DLD1 (cell line): ENCODE measurements around the gene DDTL.
"Not testable (repeated sequence)": the region's sequence is repeated elsewhere in the genome, so short reads cannot be mapped to it uniquely, and the experiment has no call there.

Experiments used
- in situ Hi-C: cut with HindIII; loops from 2 replicates; pipeline ENCODE4 v1.10.0; 2017; ENCODE audit warnings: low sequenced_read_pairs

The DDTL gene

GRCh38 chr22:23966568-23966967, at the start of gene DDTL:
DDTL (plus strand) TSS chr22:23966888; CDS start chr22:23966915, 27 bp downstream.
- in situ Hi-C loops: not testable (repeated sequence)

- in situ Hi-C loops: not testable (repeated sequence)
These were observed 46.4 kb upstream of the DDTL start for GRCh38 chr22:23920267-23920611.

GRCh38 chr22:23921586-23922201, 45.0 kb upstream of the DDTL start:
- in situ Hi-C loops: not testable (repeated sequence)

GRCh38 chr22:23922921-23923320, 43.8 kb upstream of the DDTL start:
- in situ Hi-C loops: no loop called here

DNA sequence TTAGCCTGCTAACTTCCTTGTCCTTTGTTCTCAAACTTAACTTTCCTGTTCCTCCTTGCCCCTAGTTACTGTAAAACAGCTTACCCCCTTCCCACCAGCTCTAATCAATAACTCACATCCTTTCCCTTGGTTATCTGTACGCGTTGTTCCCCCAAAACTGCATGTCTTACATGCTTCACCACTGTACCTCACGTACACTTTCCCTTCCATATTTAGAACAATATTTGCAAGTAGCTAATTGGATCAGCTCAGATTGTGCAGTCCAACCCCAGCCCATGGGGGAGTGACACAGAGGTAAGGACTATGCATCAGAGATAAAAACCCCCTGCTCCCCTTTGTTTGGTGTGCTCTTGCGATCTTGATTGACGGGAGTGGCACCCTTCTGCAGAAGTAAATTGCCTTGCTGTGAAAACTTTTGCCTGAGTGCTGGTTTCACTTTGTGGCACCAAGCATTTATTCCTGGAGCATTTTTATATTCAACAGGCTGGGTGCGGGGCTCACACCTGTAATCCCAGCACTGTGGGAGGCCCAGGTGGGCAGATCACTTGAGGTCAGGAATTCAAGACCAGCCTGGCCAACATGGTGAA, 41.6 kb upstream of the DDTL start:
- in situ Hi-C loops: no loop called here

- in situ Hi-C loops: no loop called here
These were observed 40.1 kb upstream of the DDTL start for GRCh38 chr22:23926561-23926960.

- in situ Hi-C loops: no loop called here
These were observed 28.2 kb upstream of the DDTL start for GRCh38 chr22:23938328-23939016.

GRCh38 chr22:23939017-23939357, 27.7 kb upstream of the DDTL start:
- in situ Hi-C loops: no loop called here

GRCh38 chr22:23940166-23940565, 26.5 kb upstream of the DDTL start:
- in situ Hi-C loops: not testable (repeated sequence)

DNA sequence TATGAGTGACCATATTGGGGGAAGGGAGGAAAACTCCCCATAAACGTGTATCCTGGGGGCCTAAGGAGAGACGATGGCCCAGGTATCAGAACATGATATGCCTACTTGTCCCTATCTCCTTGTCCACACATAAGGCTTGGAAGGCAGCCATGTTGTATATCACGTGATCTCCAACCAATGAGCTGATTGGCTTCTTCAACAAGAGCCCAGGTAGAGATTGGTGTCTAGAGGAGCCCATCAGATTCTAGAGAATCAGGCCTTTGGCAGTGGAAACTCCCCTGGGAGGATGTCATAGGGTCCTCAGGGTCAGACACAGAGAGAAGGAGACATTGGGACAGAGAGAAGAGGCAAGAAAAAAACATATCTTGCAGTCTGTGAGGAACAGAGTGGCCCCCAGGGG, 19.3 kb upstream of the DDTL start:
- in situ Hi-C loops: not testable (repeated sequence)

DNA sequence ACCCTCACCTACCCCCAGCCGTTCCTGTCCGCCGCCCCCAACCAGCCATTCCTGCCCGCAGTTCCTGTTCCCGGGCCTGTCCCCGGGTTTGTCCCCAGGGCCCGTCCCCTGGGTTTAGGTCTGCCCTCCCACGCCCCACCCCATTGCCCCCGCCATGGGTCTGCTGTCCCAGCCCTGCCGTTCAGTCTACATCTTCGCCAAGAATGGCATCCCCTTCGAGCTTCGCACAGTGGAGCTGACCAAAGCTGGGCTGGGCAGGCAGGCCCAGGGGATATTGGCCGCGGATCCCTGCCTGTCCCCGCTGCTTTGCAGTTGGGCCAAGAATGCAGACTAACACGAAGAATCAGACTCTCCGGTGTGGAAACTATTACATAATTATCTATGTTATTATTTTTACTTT, 16.9 kb upstream of the DDTL start:
- in situ Hi-C loops: not testable (repeated sequence)

DNA sequence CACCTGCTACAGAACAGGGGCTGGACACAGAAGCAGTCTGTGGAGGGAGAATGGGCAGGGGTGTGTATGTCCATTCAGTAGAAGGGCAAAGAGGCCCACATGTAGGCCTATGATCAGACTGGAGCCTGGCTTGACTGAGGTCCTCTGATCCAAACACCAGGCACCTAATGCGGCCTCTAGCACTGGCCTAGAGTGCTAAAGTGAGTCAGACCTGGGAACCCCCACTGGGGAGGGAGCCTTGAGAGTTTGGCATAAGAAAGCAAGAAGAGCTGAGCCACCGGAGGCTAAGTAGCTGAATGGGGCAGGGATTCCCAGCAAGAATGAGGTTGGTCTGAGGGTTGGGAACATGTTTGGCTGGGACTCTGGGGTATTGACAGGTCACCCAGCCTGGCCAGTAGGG, 15.3 kb upstream of the DDTL start:
- in situ Hi-C loops: not testable (repeated sequence)

DNA sequence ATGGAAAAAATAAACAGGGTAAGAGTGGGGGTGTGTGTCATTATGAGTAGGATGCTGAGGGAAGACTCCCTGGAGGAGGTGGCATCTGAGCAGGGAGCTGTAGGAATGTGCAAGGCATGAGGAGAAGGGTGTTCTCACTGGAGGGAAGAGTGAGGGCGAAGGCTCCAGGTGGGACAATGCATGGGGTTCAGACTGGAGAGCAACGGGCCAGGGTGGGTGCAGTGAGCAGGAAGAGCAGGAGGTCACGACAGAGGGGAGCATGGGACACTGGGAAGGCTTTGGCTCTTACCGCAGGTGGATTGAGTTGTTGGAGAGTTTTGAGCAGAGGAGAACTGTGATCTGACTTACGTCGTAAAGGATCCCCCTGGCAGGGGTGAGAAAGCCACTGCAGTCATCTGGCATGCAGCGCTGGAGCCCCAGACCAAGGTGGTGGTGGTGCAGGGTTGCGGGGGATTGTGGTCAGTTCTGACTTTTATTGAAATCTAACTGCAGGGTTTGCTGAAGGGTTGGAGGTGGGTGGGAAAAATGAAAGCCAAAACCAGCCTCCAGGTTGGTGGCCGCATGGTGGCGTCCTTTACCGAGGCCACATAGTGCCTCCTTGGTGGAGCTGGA, 13.8 kb upstream of the DDTL start:
- in situ Hi-C loops: not testable (repeated sequence)

DNA sequence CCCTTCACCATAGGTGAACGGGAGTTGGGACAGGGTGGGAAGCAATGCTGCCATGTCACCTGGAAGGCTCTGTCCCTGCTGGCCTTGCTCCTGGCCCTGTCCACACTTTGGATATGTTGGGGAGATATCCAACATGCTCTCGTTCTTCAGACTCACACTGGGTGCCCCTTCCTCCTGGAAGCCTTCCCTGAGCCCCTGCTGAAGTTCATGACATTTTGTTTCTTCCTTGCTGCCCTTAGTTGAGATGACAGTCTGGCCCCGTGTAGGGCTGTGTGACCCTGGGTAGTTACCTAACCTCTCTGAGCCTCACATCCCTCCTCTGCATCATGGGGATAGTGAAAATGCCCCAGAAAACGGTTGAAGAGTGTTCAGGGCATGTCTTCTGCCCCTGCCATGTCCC, 13.2 kb upstream of the DDTL start:
- in situ Hi-C loops: not testable (repeated sequence)

DNA sequence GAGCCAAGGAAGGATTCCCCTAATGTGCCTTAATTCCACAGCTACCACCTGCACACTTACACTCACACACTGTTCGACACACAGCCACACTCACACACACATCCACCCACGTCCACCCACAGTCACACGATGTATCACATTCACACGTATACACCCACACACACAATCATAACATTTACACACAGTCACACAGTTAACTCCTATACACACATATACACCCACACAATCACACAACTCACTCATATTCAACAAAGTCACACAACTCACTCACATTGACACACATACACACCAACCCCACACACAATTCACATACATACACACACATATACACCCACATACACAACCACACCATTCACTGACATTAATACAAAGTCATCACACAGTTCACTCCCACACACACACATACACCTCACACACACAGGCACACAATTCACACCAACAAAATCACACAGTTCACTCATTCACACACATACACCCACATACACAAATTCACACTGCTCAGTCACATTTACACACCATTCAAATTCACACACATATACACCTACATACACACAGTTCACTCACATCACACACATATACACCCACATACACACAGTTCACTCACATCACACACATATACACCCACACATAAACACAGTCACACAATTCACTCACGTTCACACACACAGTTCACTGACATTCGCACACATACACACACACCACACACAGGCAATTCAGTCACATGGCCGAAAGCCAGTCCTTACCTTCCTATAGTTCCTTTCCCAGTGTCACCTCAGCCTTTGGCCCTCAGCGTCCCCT, 12.3 kb upstream of the DDTL start:
- in situ Hi-C loops: not testable (repeated sequence)

- in situ Hi-C loops: not testable (repeated sequence)
These were observed 11.7 kb upstream of the DDTL start for GRCh38 chr22:23954991-23955305.

DNA sequence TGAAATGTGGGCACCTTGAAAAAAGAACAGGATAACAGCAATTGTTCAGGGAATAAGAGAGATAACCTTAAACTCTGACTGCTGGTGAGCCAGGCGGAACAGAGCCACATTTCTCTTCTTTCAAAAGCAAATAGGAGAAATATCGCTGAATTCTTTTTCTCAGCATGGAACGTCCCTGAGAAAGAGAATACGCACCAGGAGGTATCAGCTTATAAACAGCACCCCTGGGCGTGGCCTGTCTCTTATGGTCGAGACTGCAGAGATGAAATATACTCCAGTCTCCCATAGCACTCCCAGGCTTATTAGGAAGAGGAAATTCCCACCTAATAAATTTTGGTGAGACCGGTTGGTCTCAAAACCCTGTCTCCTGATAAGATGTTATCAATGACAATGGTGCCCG, 10.8 kb upstream of the DDTL start:
- in situ Hi-C loops: not testable (repeated sequence)

GRCh38 chr22:23956301-23956900, 10.3 kb upstream of the DDTL start:
- in situ Hi-C loops: not testable (repeated sequence)

- in situ Hi-C loops: not testable (repeated sequence)
These were observed 5.5 kb upstream of the DDTL start, which contains the start of gene GSTT2B for GRCh38 chr22:23961084-23961771. GSTT2B (minus strand) TSS chr22:23961195; CDS start chr22:23961131, 64 bp downstream.

DNA sequence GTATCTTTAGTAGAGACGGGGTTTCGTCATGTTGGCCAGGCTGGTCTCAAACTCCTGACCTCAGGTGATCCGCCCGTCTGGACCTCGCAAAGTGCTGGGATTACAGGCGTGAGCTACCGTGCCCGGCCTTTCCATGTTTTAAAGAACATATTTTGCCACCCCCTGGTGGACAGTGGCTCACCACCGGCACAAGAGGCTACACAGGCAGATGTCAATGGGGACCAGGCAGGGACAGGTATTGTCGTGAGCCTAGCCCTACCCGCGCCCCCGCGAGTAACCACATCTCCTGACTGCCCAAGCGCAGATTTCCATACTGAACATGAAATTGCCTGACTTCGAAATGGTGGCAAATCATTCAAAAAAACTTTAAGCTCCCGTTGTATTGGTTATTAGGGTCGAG, 594 bp upstream of the DDTL start:
- in situ Hi-C loops: not testable (repeated sequence)
